Esophagus muscularis mucosa (tissue), 3 donors: Measurements from ENCODE around the gene TTYH1.

Experiments used
- CTCF ChIP-seq, 3 experiments: fragments of 200-600 bp in 2 of 3; fragments of 450-650 bp in 1 of 3; sonication (generic) in 2 of 3; IDR thresholded peaks; one replicate each; pipeline ENCODE4 v1.5.1; 2017 to 2019; ENCODE audit warnings: antibody characterized with exemption in 3 of 3, mild to moderate bottlenecking in 2 of 3, moderate library complexity in 1 of 3
- POLR2A ChIP-seq: fragments of 450-650 bp; IDR thresholded peaks from one replicate; pipeline ENCODE4 v1.6.1; 2017; ENCODE audit warnings: antibody characterized with exemption, moderate library complexity, mild to moderate bottlenecking, low read depth
- POLR2AphosphoS5 ChIP-seq, 2 donors: sonication (generic); formaldehyde crosslinking; IDR thresholded peaks; one replicate each; pipeline ENCODE4 v1.6.1; 2017; ENCODE audit warnings: antibody characterized with exemption in 2 of 2

GRCh38 chr19:54425382-54425723, 10.1 kb downstream of the TTYH1 start:
- TF ChIP-seq POLR2A (no peak), CTCF (IDR thresholded peaks at IDR 0.05) (no peak), POLR2AphosphoS5 (IDR thresholded peaks at IDR 0.05) (no peak)
